SK-N-DZ (cell line): ENCODE data around the gene ABHD8.
A peak's percentile ranks its signal among the peaks of the same experiment; 100 is the strongest.

Experiments
- DNase-seq: peaks from one replicate; pipeline ENCODE4 v3.0.0-alpha.2; 2015; ENCODE audit warnings: low spot score

ABHD8 gene

DNA sequence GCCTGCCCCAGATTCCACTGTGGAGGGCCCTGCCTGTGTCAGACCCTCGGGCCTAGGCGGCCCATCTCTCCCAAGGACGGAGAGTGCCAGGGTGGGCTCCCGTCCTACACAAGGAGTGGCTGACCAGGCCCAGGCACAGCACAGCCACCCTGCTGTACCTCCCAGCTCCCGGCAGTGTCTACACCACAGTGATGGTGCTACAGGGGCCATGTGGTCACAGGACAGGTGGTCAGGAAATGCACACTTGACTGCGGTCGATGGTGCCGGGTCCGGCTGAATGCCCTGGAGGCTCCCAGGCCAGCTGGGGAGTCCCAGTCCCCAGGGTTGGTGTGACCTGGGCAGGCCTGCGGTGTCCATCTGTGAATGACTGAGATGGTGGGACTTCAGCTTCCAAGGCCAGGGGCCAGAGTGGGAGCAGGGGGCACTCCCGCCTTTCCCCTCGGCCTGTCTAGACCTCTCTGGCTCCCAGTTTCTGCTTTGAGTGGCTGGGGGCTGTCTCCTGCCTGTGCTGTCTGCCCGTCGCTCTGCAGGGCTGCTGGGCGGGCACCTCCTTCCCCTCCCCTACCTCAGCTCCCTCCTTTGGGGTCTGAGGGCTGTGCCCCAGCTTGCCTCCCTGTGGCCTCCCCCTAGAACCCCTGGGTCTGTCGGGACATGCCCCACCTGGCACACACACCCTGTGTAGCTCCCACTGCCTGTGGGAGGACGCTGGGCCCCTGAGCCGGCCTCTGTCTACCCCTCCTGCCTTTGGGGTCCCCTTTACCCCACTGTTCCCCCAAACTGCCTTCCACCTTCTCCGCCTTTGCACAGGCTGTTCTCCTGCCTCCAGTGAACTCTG lies 18.6 kb upstream of the ABHD8 start:
- no peak for DNase-seq

DNA sequence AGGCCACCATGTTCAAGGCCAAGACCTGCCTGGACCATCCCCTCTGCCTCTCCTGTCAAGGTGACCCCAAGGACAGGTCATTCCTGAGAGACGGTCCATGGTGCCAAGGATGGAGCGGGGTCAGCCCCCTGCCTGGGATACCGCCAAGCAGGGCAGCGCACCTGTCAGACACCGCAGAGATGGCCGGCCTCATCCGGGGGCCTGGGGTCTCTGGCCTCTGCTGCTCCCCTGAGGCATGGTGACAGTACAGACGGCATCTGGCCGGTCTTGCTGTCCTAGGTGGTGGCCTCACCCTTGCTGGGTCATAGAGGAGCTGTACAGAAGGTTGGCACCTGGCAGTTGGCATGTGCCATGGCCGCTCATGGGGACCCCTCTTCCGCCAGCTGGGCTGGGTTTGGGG lies 17.2 kb upstream of the ABHD8 start:
- no peak for DNase-seq

DNA sequence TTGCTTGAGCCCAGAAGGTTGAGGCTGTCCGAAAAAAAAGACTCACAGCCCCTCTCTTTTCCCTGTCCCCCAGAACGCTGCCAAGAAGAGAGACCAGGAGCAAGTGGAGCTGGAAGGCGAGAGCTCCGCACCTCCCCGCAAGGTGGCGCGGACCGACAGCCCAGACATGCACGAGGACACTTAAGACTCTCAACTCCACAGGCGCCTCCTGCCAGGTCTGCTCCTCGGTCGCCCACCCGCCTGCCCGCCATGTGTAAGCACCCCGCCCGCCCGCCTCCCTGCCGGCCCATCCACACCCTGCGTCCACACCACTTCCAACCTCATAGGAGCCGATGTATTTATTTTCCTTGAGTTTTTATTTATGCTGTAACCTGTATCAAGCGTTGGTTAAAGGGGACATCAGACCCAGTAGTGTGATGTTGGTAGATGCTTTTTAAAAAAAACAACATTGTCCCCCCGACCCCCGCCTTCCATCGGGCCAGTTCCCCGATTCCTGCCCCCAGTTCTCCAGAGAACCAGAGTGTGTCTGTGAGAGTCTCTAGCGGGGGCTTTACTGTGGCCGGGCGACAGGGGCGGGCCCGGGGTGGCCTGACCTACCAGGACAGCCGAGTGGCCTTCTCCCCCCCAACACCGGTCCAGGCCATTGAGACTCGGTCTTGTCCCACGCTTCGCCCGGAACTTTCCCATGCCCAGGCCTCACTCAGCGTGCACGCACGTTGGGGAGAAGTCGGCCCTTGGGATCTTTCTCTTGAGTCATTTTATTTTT lies 16.4 kb upstream of the ABHD8 start:
- no peak for DNase-seq

- DNase-seq: no peak
Measured at GRCh38 chr19:17318966-17319365, 15.7 kb upstream of the ABHD8 start.

GRCh38 chr19:17314007-17314593 lies 10.9 kb upstream of the ABHD8 start:
- DNase-seq: no peak

DNA sequence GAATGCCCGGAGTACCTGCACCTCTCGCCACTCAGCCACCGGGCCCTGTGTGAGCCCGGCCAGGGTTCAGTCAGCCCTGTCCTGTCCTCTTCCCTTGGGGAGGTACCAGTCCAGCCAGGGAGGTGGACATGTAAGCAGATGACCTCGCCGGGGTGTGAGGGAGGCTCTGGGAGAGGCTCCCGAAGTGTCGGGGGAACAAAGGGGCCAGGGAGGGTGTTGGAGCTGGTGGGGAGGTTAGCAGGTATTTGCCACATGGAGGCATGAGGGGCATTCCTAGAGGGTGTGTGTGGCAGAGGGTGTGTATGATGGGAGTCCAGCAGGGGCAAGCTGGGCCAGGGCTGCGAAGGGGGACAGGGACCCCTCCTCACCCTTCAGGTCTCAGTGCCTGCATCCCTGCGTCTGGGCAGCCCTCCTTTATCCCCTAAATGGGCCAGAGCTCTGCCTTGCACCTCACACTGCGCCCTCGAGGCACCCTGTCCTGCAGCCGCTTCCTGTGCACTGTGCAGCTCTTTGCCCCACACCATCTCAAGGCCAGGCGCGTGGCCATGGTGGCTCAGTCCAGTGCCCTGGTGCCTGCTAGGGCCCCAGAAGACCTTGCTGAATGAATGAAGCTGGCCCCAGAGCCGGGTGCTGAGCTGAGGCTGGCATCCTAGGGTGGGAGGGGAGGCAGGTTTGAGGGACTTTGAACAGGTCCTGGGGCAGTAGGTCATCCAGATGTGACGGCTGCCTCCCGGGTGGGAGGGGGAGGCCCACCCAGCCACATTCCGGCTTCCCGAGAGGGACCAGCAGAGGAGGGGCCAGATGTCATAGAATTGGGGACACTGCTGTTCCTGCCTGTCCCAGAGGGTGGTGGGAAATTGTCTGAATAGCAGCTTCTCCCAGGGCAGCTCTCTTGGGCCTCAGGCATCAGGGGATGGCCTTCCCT lies 9.2 kb upstream of the ABHD8 start:
- no peak for DNase-seq

- DNase-seq: no peak
Measured at GRCh38 chr19:17311455-17312188, 8.4 kb upstream of the ABHD8 start.

- no peak for DNase-seq
Measured at GRCh38 chr19:17309965-17310461, 6.8 kb upstream of the ABHD8 start.

DNA sequence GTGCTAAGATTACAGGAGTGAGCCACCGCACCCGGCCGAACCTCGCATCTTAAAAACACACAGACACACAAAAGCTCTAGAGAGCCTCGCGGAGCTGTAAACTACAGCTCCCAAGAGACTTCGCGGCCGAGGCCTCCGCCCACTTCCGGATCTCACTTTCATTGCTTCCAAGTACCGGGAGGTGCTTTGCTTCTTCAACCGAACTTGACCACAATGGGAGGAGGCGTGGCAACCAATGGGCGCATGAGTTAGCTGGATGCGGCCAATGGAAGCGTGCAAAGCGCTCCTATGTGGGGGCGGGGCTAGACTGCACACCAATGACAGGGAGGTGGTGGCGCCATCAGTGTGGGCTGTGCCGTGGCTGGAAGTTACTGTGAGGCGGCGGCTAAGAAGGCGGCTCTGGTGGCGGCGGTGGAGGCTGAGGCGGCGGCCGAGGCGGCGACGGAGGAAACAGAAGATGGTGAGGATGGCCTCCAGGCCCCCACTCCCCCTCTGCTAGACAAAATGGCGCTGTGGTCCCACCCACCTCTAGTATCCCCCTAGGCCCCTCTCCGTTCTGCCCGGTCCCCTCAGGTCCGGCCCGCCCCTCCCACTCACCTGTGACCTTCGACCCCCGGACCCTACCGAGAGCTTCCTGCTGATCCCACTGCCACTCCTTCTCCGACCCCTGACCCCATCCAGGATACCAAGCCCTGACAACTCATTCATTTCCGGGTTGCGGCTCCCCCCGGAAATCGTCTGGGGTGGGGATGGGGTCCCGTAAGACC lies 6.2 kb upstream of the ABHD8 start, which contains the start of gene DDA1:
Gene DDA1 (plus strand): TSS at position 366 of the 767 bp plus-strand sequence. CDS start 92 bp downstream, at position 458.
- peak; percentile 100 for DNase-seq

GRCh38 chr19:17307876-17308377 lies 4.7 kb upstream of the ABHD8 start:
- DNase-seq: no peak

DNA sequence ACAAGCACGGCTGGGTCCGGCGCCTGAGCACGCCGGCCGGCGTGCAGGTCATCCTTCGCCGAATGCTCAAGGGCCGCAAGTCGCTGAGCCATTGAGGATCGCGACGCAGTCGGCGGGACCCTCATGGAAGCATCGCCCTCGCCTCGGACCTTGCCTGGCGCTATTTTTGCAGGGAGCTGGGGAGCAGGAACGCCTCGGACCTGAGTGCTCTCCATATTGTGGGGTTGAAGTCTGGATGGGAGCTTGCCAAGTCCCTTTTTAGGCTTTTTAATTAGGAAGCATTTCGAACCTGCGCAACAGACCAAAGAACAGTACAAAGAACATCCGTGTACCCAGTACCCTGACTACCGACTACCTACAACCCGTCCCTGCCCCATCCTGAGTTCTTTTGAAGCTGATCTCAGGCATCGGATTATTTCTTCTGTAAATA lies 3.1 kb upstream of the ABHD8 start:
- no peak for DNase-seq

GRCh38 chr19:17305517-17306284 lies 2.5 kb upstream of the ABHD8 start, which contains the start of gene MRPL34:
Gene MRPL34 (plus strand): TSS chr19:17305872. CDS start chr19:17305893, 21 bp downstream.
- DNase-seq: peak; percentile 99

- no peak for DNase-seq
Measured at GRCh38 chr19:17305216-17305516, 1.9 kb upstream of the ABHD8 start.

- DNase-seq: no peak
Measured at GRCh38 chr19:17304386-17305215, 1.4 kb upstream of the ABHD8 start.

DNA sequence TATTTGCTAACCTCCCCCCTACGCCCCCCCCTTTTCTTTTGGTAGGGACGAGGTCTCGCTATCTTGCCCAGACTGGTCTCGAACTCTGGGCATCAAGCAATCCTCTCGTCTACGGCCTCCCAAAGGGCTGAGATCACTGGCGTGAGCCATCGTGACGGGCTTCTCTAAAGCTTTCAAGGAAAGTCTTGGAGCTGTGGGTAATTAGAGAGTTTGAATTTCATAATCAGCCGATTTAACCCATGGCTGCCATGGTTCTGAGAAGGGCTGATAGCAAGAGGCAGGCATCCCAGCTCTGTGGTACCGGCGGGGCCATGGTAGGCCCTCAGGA lies 679 bp upstream of the ABHD8 start:
- DNase-seq: no peak

GRCh38 chr19:17302391-17303166 lies 646 bp downstream of the ABHD8 start:
- DNase-seq: no peak

DNA sequence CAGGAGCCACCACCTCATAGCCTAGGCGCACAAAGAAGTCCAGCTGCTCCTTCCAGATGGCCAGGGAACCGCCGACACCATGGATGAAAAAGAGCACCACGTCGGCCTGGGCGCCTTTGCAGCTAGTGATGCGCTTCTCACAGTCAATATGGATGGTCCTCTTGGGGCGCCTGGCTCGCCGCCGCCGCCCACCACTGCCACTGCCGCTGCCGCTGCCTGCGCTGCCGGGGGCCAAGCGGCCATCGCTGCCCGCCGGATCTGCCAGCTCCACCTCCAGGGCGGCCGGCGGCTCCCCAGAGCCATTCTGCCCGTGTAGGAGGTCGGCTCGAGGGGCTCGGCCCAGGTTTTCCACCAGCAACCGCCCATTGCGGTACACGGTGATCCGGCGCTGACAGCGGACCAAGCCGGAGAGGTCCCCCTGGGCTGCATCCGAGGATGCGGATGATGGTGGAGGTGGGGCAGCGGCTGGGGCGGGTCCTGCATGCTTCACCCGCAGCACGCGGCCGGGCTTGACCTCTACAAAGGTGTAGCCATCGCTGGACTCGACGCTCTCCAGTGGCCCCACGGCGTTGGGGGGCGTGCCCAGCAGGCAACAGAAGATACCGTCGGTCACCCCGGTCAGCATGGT lies 2.1 kb downstream of the ABHD8 start:
- DNase-seq: no peak
